Epithelial cell of proximal tubule (primary cell): ENCODE results near the gene NR3C1. TPM values are rescaled to one million over a fixed set of nuclear protein-coding genes. Genes with fewer than 3 reads are reported as not detected.

ENCODE experiments used
- DNase-seq: peaks from one replicate; pipeline ENCODE4 v3.0.0-alpha.2; 2011; ENCODE audit warnings: low read depth
- H3K4me3 ChIP-seq: 2 replicates; pipeline ENCODE4 v1.5.1; 2011; ENCODE audit warnings: low read depth, mild to moderate bottlenecking, low read length
- CTCF ChIP-seq: conservative IDR thresholded peaks from 2 replicates; pipeline ENCODE4 v1.5.1; 2012; ENCODE audit warnings: low read depth, mild to moderate bottlenecking, low read length
- total RNA-seq: library from RNA; depleted of rRNA; stranded (reverse); fragments of >200 nt; gene quantifications from 2 replicates; pipeline ENCODE4 v1.2.3, GENCODE V29; 2015

NR3C1 gene
- total RNA-seq, 1 donor from 2014 or later, result 14.6 TPM

- no peak for DNase-seq
- no peak overlapping the region for H3K4me3 ChIP-seq
- TF ChIP-seq CTCF, result no peak
Observed at GRCh38 chr5:143354025-143354424, 49.5 kb downstream of the NR3C1 start.

- H3K4me3 ChIP-seq, result no peak overlapping the region
- DNase-seq, result no peak
- no peak for TF ChIP-seq CTCF
Observed at GRCh38 chr5:143352691-143353090, 50.8 kb downstream of the NR3C1 start.

GRCh38 chr5:143350751-143351602 is 52.5 kb downstream of the NR3C1 start:
- no peak overlapping the region for H3K4me3 ChIP-seq
- no peak for DNase-seq
- no peak for TF ChIP-seq CTCF

- H3K4me3 ChIP-seq, result no peak overlapping the region
- no peak for DNase-seq
- no peak for TF ChIP-seq CTCF
Observed at GRCh38 chr5:143350341-143350740, 53.1 kb downstream of the NR3C1 start.

GRCh38 chr5:143349177-143349576 is 54.3 kb downstream of the NR3C1 start:
- H3K4me3 ChIP-seq, result no peak overlapping the region
- no peak for TF ChIP-seq CTCF
- no peak for DNase-seq

- TF ChIP-seq CTCF, result no peak
- DNase-seq, result no peak
Observed at GRCh38 chr5:143347698-143348344, 55.7 kb downstream of the NR3C1 start.

GRCh38 chr5:143347046-143347445 is 56.4 kb downstream of the NR3C1 start:
- H3K4me3 ChIP-seq, result no peak overlapping the region
- TF ChIP-seq CTCF, result no peak
- no peak for DNase-seq

More at GRCh38 chr5:143347698-143348344, 55.7 kb downstream of the NR3C1 start:
- H3K4me3 ChIP-seq, result no peak overlapping the region
